Endothelial cell of umbilical vein (primary cell): ENCODE data around the gene PSG6.
"Not testable (repeated sequence)": the region's sequence is repeated elsewhere in the genome, so short reads cannot be mapped to it uniquely, and the experiment has no call there.

Experiments used
- CTCF ChIP-seq, 2 donors: IDR thresholded peaks; 1 replicate in 1 of 2; 2 replicates in 1 of 2; pipeline ENCODE4 v1.5.1; 2011; ENCODE audit warnings: low read length in 2 of 2, mild to moderate bottlenecking in 2 of 2, moderate library complexity in 2 of 2, control low read depth in 1 of 2, inconsistent platforms in 1 of 2, low read depth in 1 of 2; ENCODE audit not compliant: insufficient read depth in 1 of 2; ENCODE audit errors: extremely low read depth in 1 of 2
- MAX ChIP-seq: IDR thresholded peaks from 2 replicates; pipeline ENCODE4 v1.6.1; 2011; ENCODE audit not compliant: insufficient read depth, insufficient read length
- POLR2A ChIP-seq: IDR thresholded peaks from 2 replicates; pipeline ENCODE4 v1.6.1; 2012; ENCODE audit warnings: low read depth, mild to moderate bottlenecking, control low read depth, low read length

GRCh38 chr19:42853231-42853630 lies 64.5 kb downstream of the PSG6 start:
- TF ChIP-seq CTCF (IDR thresholded peaks at IDR 0.05; ENCODE audit: extremely low read depth in 1 of 2, insufficient read depth in 1 of 2, low read depth in 1 of 2, low read length in 2 of 2); MAX; POLR2A: not testable (repeated sequence)
